ENCODE data around the gene KCNG2. TPM values are rescaled to one million over a fixed set of nuclear protein-coding genes. Genes with fewer than 3 reads are reported as not detected.

Gene KCNG2
- total and polyA plus RNA-seq, 2 of the 13 experiments (the other 11 are each of a cell fraction or from before 2014, with no cell fraction given) = not detected

GRCh38 chr18:79938196-79938595 is 140.5 kb downstream of the KCNG2 start:
- in situ Hi-C loops (cut with HindIII; ENCODE audit: extremely low pct_ligation_motif_present, low pct_unique_long_range_greater_than_20kb) = loop anchor here (10.0 kb wide), 1 partner anchor 167 kb away; the partner anchor contains the start of gene ADNP2
- WGBS (ENCODE audit: low lambda C conversion rate) = 91% methylated on average over 9 of the region's 9 CpGs

More at GRCh38 chr18:79938196-79938595, 140.5 kb downstream of the KCNG2 start:
- peaks cover 84% of the 10 kb centered on the region for H3K79me2 ChIP-seq (ENCODE audit: insufficient read depth, low read length)
- ChIA-PET CTCF (ENCODE audit: low intra/inter-chr PET ratio, low total read pairs) (no interaction called here), POLR2A (no interaction called here)
- peaks cover 9 to 31% of the 10 kb centered on the region in 2 experiments; a peak in 4 of 5 replicates for H3K36me3 ChIP-seq (replicated peaks in 1 of 2; ENCODE audit: control insufficient read depth in 1 of 2, insufficient read depth in 2 of 2, low read length in 2 of 2)
- no peak overlapping the region for H3K9ac ChIP-seq (ENCODE audit: insufficient read depth, low read depth, low read length)
- DNase-seq (ENCODE audit: low spot score) (no peak), FAIRE-seq (no peak), ATAC-seq (no peak)
- no peak overlapping the region for H3K4me2 ChIP-seq (ENCODE audit: low read depth, low read length)
- TF ChIP-seq TAF1 (CRISPR knock-in tag; IDR thresholded peaks at IDR 0.05) = no peak
- TF ChIP-seq, protein P1, sequence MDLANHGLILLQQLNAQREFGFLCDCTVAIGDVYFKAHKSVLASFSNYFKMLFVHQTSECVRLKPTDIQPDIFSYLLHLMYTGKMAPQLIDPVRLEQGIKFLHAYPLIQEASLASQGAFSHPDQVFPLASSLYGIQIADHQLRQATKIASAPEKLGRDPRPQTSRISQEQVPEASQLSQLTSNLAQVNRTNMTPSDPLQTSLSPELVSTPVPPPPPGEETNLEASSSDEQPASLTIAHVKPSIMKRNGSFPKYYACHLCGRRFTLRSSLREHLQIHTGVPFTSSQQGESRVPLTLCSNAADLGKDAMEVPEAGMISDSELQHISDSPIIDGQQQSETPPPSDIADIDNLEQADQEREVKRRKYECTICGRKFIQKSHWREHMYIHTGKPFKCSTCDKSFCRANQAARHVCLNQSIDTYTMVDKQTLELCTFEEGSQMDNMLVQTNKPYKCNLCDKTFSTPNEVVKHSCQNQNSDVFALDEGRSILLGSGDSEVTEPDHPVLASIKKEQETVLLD (CRISPR knock-in tag; IDR thresholded peaks at IDR 0.05; ENCODE audit: low read depth) = no peak
- TF ChIP-seq ZNF546 (CRISPR knock-in tag; conservative IDR thresholded peaks at IDR 0.05) = no peak
- TF ChIP-seq, protein P2, sequence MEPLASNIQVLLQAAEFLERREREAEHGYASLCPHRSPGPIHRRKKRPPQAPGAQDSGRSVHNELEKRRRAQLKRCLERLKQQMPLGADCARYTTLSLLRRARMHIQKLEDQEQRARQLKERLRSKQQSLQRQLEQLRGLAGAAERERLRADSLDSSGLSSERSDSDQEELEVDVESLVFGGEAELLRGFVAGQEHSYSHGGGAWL (CRISPR knock-in tag; IDR thresholded peaks at IDR 0.05) = no peak
- TF ChIP-seq ERF (CRISPR knock-in tag; IDR thresholded peaks at IDR 0.05) = no peak
- TF ChIP-seq MTERF4 (CRISPR knock-in tag; IDR thresholded peaks at IDR 0.05) = no peak
- H3K4me3 ChIP-seq (replicated peaks in 1 of 3; ENCODE audit: insufficient read depth in 1 of 3, low read depth in 2 of 3, low read length in 3 of 3) = no peak overlapping the region
- no peak overlapping the region for H3K27ac ChIP-seq (ENCODE audit: extremely low read length, insufficient read depth, low read length)
- H2AFZ ChIP-seq (ENCODE audit: low read length) = no peak overlapping the region
- H3K9me3 ChIP-seq (ENCODE audit: low read length) = peaks cover 1% of the 10 kb centered on the region; the same call in 1 of the 2 replicates
- intact Hi-C loops (cut with micrococcal nuclease; ENCODE audit: unreplicated experiment) = no loop called here
- H3K27me3 ChIP-seq (ENCODE audit: control insufficient read depth in 1 of 2, insufficient read depth in 2 of 2, low read length in 2 of 2) = no peaks in the 10 kb centered on the region
- peaks cover 86% of the 10 kb centered on the region for H3K4me1 ChIP-seq (ENCODE audit: insufficient read depth, low read length)
- BruUV-seq (replicated peaks) = no TSS peak
- peaks cover 15% of the 10 kb centered on the region; the same call in 1 of the 2 replicates for H4K20me1 ChIP-seq (ENCODE audit: insufficient read depth, low read length)

All from HepG2 (cell line).